Stimulated activated CD4-positive, alpha-beta T cell treated with anti-CD3 and anti-CD28 coated beads, TNF-alpha, amount 100 ng/mL, for 48 hours (primary cell): Measurements from ENCODE around the gene MSX2.

ENCODE experiments used
- DNase-seq, 3 donors: peaks; one replicate each; pipeline ENCODE4 v3.0.0-alpha.2; 2020; ENCODE audit warnings: low read depth in 3 of 3

The MSX2 gene

GRCh38 chr5:174718880-174719610, 5.3 kb upstream of the MSX2 start:
- no peak for DNase-seq

GRCh38 chr5:174719793-174720611, 4.4 kb upstream of the MSX2 start:
- no peak for DNase-seq

- DNase-seq = no peak
Measured at GRCh38 chr5:174720612-174721529, 3.5 kb upstream of the MSX2 start.

- DNase-seq = no peak
Measured at GRCh38 chr5:174721530-174722432, 2.6 kb upstream of the MSX2 start.

GRCh38 chr5:174722500-174722899, 1.9 kb upstream of the MSX2 start:
- DNase-seq = no peak

- no peak for DNase-seq
Measured at GRCh38 chr5:174723315-174723978, 935 bp upstream of the MSX2 start.

GRCh38 chr5:174723979-174724483, 351 bp upstream of the MSX2 start:
- no peak for DNase-seq

- DNase-seq = no peak
Measured at GRCh38 chr5:174725261-174725990, 1.0 kb downstream of the MSX2 start.

GRCh38 chr5:174725991-174726601, 1.7 kb downstream of the MSX2 start:
- DNase-seq = no peak

GRCh38 chr5:174726916-174727793, 2.8 kb downstream of the MSX2 start:
- DNase-seq = no peak

GRCh38 chr5:174727794-174728680, 3.7 kb downstream of the MSX2 start:
- DNase-seq = no peak

GRCh38 chr5:174729075-174729680, 4.8 kb downstream of the MSX2 start:
- no peak for DNase-seq

GRCh38 chr5:174731214-174732035, 7.0 kb downstream of the MSX2 start:
- DNase-seq = no peak

GRCh38 chr5:174732036-174733020, 7.9 kb downstream of the MSX2 start:
- no peak for DNase-seq
